ENCODE data around the gene LTBP1.

- TF ChIP-seq CTCF (conservative IDR thresholded peaks at IDR 0.05) (no peak), EZH2 (IDR thresholded peaks at IDR 0.05; ENCODE audit: low read depth) (no peak)
Observed at GRCh38 chr2:32904074-32904473, 42.7 kb upstream of the LTBP1 start.
